Stimulated activated CD4-positive, alpha-beta T cell treated with anti-CD3 and anti-CD28 coated beads, Interleukin-12 subunit alpha, Interleukin-12 subunit beta, amount 100 ng/mL, for 48 hours (primary cell): ENCODE data around the gene DPF3.

Experiments used
- DNase-seq, 3 donors: peaks; one replicate each; pipeline ENCODE4 v3.0.0-alpha.2; 2020; ENCODE audit warnings: low read depth in 2 of 3, low spot score in 1 of 3

The DPF3 gene

DNA sequence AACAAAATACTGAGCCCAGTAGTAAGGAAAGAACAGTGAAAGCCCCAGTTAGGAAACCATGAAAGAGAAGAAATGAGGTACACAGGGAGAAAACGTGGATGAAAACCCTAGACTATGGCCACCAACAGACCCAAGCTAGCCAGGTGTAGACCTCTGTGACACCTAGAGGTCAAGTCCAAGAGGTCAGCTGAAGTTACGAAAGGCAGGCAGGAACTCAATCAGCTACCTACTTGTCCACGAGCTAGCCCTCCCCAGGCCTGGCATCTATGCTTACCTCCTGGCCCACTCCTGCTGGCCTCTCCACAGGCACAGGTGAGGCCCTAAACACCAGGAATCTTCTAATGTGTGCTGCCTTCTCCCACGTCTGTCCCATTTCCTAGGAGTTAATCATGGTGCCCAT, 48.7 kb downstream of the DPF3 start:
- no peak for DNase-seq

DNA sequence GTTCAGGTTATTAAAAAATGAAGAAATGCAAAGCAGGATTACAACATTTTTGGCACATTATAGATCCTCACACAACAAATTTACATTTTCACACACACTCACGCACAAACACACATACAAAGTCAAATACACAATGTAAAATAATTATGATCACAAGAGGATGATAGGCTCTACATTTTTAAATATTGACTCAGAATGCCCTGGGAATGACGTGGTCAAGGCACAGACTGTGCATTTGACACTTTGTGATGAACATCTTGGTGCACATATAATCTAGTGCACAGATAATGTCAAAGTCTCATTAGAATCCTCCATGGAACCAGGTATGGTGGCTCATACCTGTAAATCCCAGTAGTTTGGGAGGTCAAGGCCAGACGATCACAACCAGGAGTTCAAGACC, 49.4 kb downstream of the DPF3 start:
- DNase-seq, result no peak

DNA sequence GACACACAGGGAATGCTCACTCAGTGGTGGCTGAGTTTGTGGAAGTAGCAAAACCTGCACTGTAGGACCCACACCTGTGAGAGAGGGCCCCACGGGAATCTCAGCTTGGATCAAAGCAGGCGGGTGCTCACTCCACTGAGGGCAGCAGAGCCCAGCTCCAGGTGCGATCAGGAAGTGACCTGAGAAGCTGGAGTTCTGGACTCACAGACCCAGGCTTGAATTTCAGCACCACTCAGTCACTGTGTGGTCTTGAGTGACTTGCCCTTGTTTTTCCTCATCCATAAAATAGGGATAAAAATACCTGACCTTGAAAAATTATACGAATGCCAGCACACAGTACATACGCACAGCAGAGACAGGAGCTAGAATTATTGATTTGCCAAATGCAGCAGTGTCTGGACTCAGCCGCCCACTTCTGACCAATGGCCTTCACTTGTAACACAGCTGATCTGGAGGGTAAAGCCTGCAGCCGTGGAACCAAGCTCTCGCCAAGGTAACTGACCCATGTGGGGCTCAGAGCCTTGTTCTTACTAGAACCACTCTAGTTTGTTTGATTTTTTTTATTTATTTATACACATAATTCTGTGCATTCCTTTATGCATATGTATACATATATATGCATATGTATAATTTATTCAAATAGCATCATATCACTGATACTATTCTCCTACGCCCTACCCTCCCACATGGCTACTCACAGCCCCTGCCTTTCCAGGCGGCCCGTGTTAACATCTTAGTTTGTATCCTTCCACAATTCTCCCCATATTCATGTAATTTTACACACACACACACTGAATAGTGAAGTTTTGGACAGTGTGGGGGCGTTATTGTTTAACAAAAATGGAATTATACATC, 53.9 kb downstream of the DPF3 start:
- no peak for DNase-seq

DNA sequence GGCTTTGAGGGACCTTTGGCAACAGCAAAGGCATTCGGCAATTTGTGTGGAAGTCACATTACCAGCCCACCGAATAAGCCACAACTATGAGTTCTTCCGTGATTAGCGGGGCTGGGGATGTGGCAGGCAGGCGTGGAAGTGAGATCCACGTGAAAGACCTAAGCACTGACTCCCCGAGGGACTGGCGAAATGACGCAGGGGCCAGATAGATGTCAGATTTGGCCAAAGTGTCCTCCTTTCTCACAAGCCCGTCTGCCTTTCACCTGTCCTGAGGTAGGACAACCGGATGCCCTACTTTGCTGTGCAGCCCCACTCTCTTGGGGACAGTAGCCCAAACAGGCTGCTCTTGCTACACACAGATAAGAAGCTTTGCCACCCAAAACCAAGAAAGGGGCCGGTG, 54.5 kb downstream of the DPF3 start:
- no peak for DNase-seq

GRCh38 chr14:72836085-72836484, 57.8 kb downstream of the DPF3 start:
- DNase-seq, result no peak

DNA sequence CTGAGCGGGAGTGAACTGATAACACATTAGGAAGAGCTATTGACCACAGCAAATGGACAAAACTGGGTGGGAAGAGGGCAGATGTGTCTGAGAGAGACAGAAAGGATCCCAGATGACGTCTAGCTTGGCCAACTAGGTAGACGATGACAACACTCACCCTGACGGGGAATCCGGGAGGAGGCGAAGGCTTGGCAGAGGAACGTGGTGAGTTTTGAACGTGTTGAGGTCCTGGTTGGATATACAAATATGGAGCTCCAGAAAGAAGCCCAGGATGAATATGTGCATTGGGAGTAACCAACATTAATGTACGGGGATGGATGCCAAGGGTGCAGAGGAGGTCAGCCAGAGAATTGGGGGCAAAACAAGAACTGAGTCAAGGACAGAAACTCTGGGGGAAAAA, 60.7 kb downstream of the DPF3 start:
- no peak for DNase-seq

- DNase-seq, result no peak
Observed at GRCh38 chr14:72830786-72831594, 62.9 kb downstream of the DPF3 start.

GRCh38 chr14:72830356-72830755, 63.5 kb downstream of the DPF3 start:
- DNase-seq, result no peak

DNA sequence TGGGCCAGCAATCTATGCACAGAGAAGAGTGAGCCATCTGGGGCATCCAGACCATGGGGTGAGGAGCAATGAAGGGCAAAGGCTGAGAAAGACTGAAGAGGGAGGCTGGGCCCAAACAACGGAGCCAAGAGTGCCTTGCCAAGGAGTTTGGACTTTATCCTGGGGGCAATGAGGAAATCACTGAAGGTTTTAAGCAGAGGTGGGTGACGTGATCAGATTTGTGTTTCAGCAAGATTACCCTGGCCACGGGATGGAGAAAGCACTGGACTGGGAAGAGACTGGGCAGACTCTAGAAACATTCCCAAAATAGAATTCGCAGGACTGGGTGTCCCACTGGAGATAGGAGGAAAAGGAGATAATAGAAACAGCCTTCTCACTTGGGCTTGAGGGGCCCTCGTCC, 65.3 kb downstream of the DPF3 start:
- DNase-seq, result no peak

DNA sequence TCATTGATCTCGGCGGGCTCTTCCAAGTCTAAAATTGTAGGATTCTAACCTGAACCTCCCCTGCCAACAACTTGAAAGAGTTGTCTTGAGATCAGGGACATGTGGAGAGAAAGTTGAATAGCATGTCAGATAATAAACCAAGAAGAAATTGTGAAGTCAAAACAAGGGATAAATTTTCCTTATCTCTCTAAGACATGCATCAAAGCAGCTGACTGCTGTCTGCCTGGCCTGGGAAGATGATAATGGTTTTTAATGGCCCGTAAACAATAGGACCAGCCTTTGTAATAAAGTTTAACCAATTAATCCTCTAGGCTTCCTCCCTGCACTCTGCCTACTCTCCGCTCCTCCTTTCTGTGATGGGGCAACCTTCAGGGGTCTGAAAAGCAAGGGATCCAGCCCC, 67.9 kb downstream of the DPF3 start:
- no peak for DNase-seq

GRCh38 chr14:72825486-72825885, 68.4 kb downstream of the DPF3 start:
- DNase-seq, result no peak

GRCh38 chr14:72824051-72824450, 69.8 kb downstream of the DPF3 start:
- no peak for DNase-seq

GRCh38 chr14:72822946-72823611, 70.8 kb downstream of the DPF3 start:
- no peak for DNase-seq

GRCh38 chr14:72818998-72819397, 74.9 kb downstream of the DPF3 start:
- no peak for DNase-seq

GRCh38 chr14:72816287-72816686, 77.6 kb downstream of the DPF3 start:
- DNase-seq, result no peak

DNA sequence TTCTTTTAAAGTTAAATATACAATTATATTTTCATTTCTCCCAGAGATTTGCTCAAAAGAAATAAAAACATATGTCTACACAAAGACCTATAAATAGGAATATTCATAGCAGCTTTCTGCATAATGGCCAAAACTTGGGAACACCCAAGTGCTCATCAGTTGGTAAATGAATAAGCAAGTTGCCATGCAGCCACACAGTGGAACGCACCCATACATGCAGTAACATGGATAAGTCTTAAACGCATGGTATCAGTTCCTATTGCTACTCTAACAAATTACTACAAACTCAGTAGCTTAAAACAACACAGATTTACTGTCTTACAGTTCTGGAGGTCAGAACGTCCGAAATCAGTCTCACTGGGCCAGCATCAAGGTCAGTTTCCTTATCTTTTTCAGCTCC, 78.5 kb downstream of the DPF3 start:
- no peak for DNase-seq

DNA sequence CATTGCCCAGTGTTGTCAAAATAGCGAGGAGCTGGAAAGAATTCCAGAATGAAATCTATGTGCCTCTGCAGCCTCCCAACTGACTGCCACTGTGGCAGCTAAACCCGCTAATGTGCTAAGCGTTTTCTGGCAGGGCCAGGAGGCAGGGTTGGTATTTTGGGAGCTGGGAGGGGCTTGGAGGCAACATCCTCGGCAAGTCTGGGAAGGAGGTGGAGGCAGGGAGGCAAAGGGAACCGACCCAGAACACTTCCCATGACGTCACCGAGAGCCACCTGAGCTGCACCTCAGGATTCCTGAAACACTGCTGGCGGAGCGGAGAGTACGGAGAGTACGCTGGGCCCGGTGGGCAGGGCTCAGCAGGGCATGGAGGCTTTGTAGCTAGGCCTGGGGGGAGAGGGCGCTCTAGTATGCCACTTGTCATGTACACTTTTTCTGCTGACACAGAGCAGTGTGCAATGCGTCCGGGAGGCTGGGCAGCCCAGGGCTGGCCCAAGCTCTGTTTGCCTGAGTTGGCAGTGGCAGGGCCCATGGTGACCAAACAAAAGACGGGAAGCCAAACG, 81.5 kb downstream of the DPF3 start:
- no peak for DNase-seq

GRCh38 chr14:72810201-72810600, 83.7 kb downstream of the DPF3 start:
- peak; percentile 41 to 52 (median 45) for DNase-seq

DNA sequence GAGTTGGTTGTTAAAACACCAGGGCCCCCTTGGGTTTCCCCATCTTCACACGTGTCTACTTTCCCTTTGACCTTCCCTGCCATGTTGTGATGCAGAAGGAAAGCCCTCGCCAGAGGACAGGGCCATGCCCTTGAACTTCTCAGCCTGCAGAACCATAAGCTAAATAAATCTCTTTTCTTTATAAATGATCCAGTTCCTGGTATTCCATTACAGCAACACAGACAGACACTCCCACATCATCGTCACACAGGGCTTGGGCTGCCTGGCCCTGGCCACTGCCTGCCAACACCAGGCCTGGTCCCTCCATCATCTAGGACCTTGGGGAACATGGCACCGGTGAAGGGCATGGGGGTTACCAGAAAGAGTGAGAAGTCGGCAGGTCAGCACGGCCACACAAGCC, 84.8 kb downstream of the DPF3 start:
- DNase-seq, result no peak

DNA sequence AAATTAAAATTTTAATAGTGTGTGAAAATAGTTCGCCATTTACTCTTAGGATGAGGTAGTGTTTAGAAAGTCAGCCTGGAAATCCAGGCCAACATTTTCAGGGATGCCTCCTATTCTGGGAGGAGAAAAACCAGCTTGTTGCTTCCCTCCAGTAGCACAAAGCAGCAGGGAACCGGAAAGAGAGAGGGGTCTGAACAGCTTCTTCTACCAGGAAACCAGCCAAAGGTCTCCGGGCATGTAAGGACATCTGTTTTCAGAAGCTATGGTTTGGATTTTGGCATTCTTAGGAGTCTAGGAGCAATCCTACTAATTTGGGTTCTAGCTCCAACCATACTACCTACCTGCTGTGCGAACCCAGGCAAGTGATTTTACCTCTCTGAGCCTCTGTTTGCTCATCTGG, 85.3 kb downstream of the DPF3 start:
- no peak for DNase-seq

DNA sequence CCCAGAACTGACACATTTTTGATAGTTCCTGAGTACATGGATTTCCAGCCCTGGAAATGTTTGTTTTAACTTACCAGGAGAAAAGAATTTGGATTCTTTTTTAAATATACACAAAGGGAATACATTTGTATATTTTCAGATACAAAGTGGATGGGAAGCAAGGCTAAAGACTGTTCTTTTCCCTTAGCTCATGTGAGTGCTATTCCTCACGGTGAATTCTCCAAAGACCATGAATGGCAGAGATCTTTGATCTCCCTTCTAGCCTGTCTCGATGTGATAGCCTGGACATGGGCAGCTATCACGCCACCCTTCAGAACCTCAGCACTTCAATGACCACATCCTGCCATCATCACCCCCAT, 91.3 kb downstream of the DPF3 start:
- no peak for DNase-seq
